Smooth muscle cell (in vitro differentiated cells): ENCODE data around the gene ADARB1. TPM values are rescaled to one million over a fixed set of nuclear protein-coding genes. Genes with fewer than 3 reads are reported as not detected.

Experiments
- DNase-seq: peaks from one replicate; lab custom pipeline; 2025; ENCODE audit not compliant: unreplicated experiment; lab: John Stamatoyannopoulos, UW
- H2AFZ ChIP-seq: fragments of 200-600 bp; sonication (generic); 2 replicates; pipeline ENCODE4 v1.6.0; 2016; ENCODE audit warnings: antibody characterized with exemption, low read depth, mild to moderate bottlenecking
- H3F3A ChIP-seq: fragments of 200-600 bp; sonication (generic); 2 replicates; pipeline ENCODE4 v1.6.0; 2017; ENCODE audit warnings: antibody characterized with exemption, low read depth
- H3K27ac ChIP-seq: fragments of 200-600 bp; sonication (generic); 2 replicates; pipeline ENCODE4 v1.5.1; 2016; ENCODE audit warnings: low read depth, mild to moderate bottlenecking
- H3K27me3 ChIP-seq: fragments of 200-600 bp; sonication (generic); 2 replicates; pipeline ENCODE4 v1.6.1; 2016; ENCODE audit warnings: low read depth, mild to moderate bottlenecking
- H3K36me3 ChIP-seq: fragments of 200-600 bp; sonication (generic); 2 replicates; pipeline ENCODE4 v1.5.1; 2016; ENCODE audit warnings: low read depth
- H3K4me1 ChIP-seq: fragments of 200-600 bp; sonication (generic); 2 replicates; pipeline ENCODE4 v1.5.1; 2016; ENCODE audit warnings: low read depth
- H3K4me2 ChIP-seq: fragments of 200-600 bp; sonication (generic); 2 replicates; pipeline ENCODE4 v1.6.0; 2016; ENCODE audit warnings: mild to moderate bottlenecking
- H3K4me3 ChIP-seq: fragments of 200-600 bp; sonication (generic); 2 replicates; pipeline ENCODE4 v1.5.1; 2016; ENCODE audit warnings: mild to moderate bottlenecking
- H3K79me2 ChIP-seq: fragments of 200-600 bp; sonication (generic); 2 replicates; pipeline ENCODE4 v1.6.0; 2016; ENCODE audit warnings: low read depth, mild to moderate bottlenecking
- H3K9ac ChIP-seq: fragments of 200-600 bp; sonication (generic); 2 replicates; pipeline ENCODE4 v1.6.0; 2016; ENCODE audit warnings: low read depth
- H3K9me3 ChIP-seq: fragments of 200-600 bp; sonication (generic); replicated peaks from 2 replicates; pipeline ENCODE4 v1.5.1; 2016; ENCODE audit warnings: low read depth
- H4K20me1 ChIP-seq: fragments of 200-600 bp; sonication (generic); 2 replicates; pipeline ENCODE4 v1.6.0; 2016; ENCODE audit warnings: low read depth
- CTCF ChIP-seq: fragments of 200-600 bp; sonication (generic); IDR thresholded peaks from 2 replicates; pipeline ENCODE4 v1.5.1; 2017; ENCODE audit warnings: borderline replicate concordance, mild to moderate bottlenecking, antibody characterized with exemption; ENCODE audit not compliant: insufficient read depth, poor library complexity, severe bottlenecking
- WGBS: methylation state at CpG from one replicate; pipeline ENCODE4 v1.1.7; 2016; ENCODE audit warnings: low lambda C conversion rate; 5-methylcytosine and 5-hydroxymethylcytosine counted together
- polyA plus RNA-seq: library from polyadenylated mRNA; unstranded; fragments of >200 nt; fragmentation: Nextera tagmentation; extraction: Ambion mirVana; gene quantifications from 2 replicates; pipeline ENCODE4 v1.2.1, GENCODE V29; 2016
- total RNA-seq: library from RNA; depleted of rRNA; stranded (reverse); fragments of >200 nt; gene quantifications from 2 replicates; pipeline ENCODE4 v1.2.3, GENCODE V29; 2014

Gene ADARB1
- total and polyA plus RNA-seq, 2 experiments from 2014 or later = 25.6 to 28.9 TPM

- no peak for DNase-seq
- Histone ChIP-seq H3K79me2 (peaks cover 77% of the 10 kb centered on the region), H3F3A (no peaks in the 10 kb centered on the region), H3K27ac (no peak overlapping the region), H4K20me1 (peaks cover 94% of the 10 kb centered on the region), H3K4me3 (no peak overlapping the region), H3K4me1 (peaks cover 5% of the 10 kb centered on the region), H2AFZ (no peak overlapping the region), H3K9ac (no peak overlapping the region), H3K27me3 (no peaks in the 10 kb centered on the region), H3K9me3 (no peaks in the 10 kb centered on the region), H3K4me2 (no peak overlapping the region), H3K36me3 (no peaks in the 10 kb centered on the region)
- TF ChIP-seq CTCF = no peak
- WGBS = 94% methylated on average over 10 of the region's 10 CpGs
Measured at GRCh38 chr21:45122432-45123132, 48.2 kb downstream of the ADARB1 start.

- H2AFZ ChIP-seq = no peak overlapping the region
- H4K20me1 ChIP-seq = peaks cover 97% of the 10 kb centered on the region
- no peak overlapping the region for H3K4me2 ChIP-seq
- H3K36me3 ChIP-seq = no peaks in the 10 kb centered on the region
- no peak for TF ChIP-seq CTCF
- H3K4me3 ChIP-seq = no peak overlapping the region
- no peaks in the 10 kb centered on the region for H3K9me3 ChIP-seq
- H3K4me1 ChIP-seq = peaks cover 5% of the 10 kb centered on the region
- peaks cover 74% of the 10 kb centered on the region for H3K79me2 ChIP-seq
- H3F3A ChIP-seq = no peaks in the 10 kb centered on the region
- H3K9ac ChIP-seq = no peak overlapping the region
- no peaks in the 10 kb centered on the region for H3K27me3 ChIP-seq
- WGBS = 94% methylated on average over 6 of the region's 6 CpGs
- no peak for DNase-seq
- no peak overlapping the region for H3K27ac ChIP-seq
Measured at GRCh38 chr21:45123440-45123839, 49.1 kb downstream of the ADARB1 start.

- no peak overlapping the region for H3K27ac ChIP-seq
- H3K36me3 ChIP-seq = no peaks in the 10 kb centered on the region
- no peaks in the 10 kb centered on the region for H3K27me3 ChIP-seq
- H3K4me2 ChIP-seq = no peak overlapping the region
- H3K9me3 ChIP-seq = no peaks in the 10 kb centered on the region
- 97% methylated on average over 6 of the region's 6 CpGs for WGBS
- DNase-seq = no peak
- H3K79me2 ChIP-seq = peaks cover 62% of the 10 kb centered on the region
- peaks cover 5% of the 10 kb centered on the region for H3K4me1 ChIP-seq
- H3F3A ChIP-seq = peaks cover 7% of the 10 kb centered on the region
- H4K20me1 ChIP-seq = peaks cover 89% of the 10 kb centered on the region
- no peak overlapping the region for H2AFZ ChIP-seq
- H3K9ac ChIP-seq = no peak overlapping the region
- TF ChIP-seq CTCF = no peak
- H3K4me3 ChIP-seq = no peak overlapping the region
Measured at GRCh38 chr21:45124596-45124995, 50.2 kb downstream of the ADARB1 start.

GRCh38 chr21:45125357-45125756 is 51.0 kb downstream of the ADARB1 start:
- Histone ChIP-seq H3K9ac (no peak overlapping the region), H4K20me1 (peaks cover 84% of the 10 kb centered on the region), H3F3A (peaks cover 14% of the 10 kb centered on the region), H3K27me3 (no peaks in the 10 kb centered on the region), H3K79me2 (peaks cover 55% of the 10 kb centered on the region), H2AFZ (no peak overlapping the region), H3K4me2 (no peak overlapping the region), H3K27ac (no peak overlapping the region), H3K4me1 (peaks cover 5% of the 10 kb centered on the region), H3K9me3 (no peaks in the 10 kb centered on the region), H3K4me3 (no peak overlapping the region), H3K36me3 (no peaks in the 10 kb centered on the region)
- no peak for DNase-seq
- no peak for TF ChIP-seq CTCF
- WGBS = 98% methylated on average over 4 of the region's 4 CpGs
